H9 (cell line): Measurements from ENCODE around the gene TMCC3. TPM values are rescaled to one million over a fixed set of nuclear protein-coding genes. Genes with fewer than 3 reads are reported as not detected.

Experiments
- DNase-seq: peaks from one replicate; pipeline ENCODE4 v3.0.0-alpha.2; 2017
- H2AFZ ChIP-seq: one replicate; pipeline ENCODE4 v1.6.1; 2013; ENCODE audit warnings: mild to moderate bottlenecking, low read length, control low read depth, moderate library complexity
- H2AK5ac ChIP-seq: 2 replicates; pipeline ENCODE4 v1.6.1; 2013; ENCODE audit warnings: low read length, control low read depth, mixed read lengths; ENCODE audit not compliant: insufficient read length
- H2BK120ac ChIP-seq: one replicate; pipeline ENCODE4 v1.6.1; 2013; ENCODE audit warnings: low read depth, mild to moderate bottlenecking, low read length, control low read depth, inconsistent platforms; ENCODE audit not compliant: poor library complexity, severe bottlenecking
- H2BK12ac ChIP-seq: 2 replicates; pipeline ENCODE4 v1.6.1; 2013; ENCODE audit warnings: low read length, control low read depth, mixed read lengths, low read depth; ENCODE audit not compliant: insufficient read length
- H2BK15ac ChIP-seq: 2 replicates; pipeline ENCODE4 v1.6.1; 2013; ENCODE audit warnings: low read depth, low read length, control low read depth
- H2BK20ac ChIP-seq: one replicate; pipeline ENCODE4 v1.6.1; 2013; ENCODE audit warnings: low read depth, mild to moderate bottlenecking, low read length, control low read depth, inconsistent platforms; ENCODE audit not compliant: poor library complexity, severe bottlenecking
- H2BK5ac ChIP-seq: 2 replicates; pipeline ENCODE4 v1.6.1; 2013; ENCODE audit warnings: low read length, control low read depth, mixed read lengths; ENCODE audit not compliant: insufficient read length
- H3K14ac ChIP-seq: 2 replicates; pipeline ENCODE4 v1.6.1; 2013; ENCODE audit warnings: low read length, control low read depth; ENCODE audit not compliant: insufficient read depth
- H3K18ac ChIP-seq: 2 replicates; pipeline ENCODE4 v1.6.1; 2013; ENCODE audit warnings: low read depth, mild to moderate bottlenecking, mixed read lengths, low read length, control low read depth; ENCODE audit not compliant: insufficient read length
- H3K23ac ChIP-seq: 2 replicates; pipeline ENCODE4 v1.6.1; 2013; ENCODE audit warnings: low read length, control low read depth, mixed read lengths, low read depth; ENCODE audit not compliant: insufficient read length
- H3K23me2 ChIP-seq: 2 replicates; pipeline ENCODE4 v1.6.1; 2013; ENCODE audit warnings: low read depth, mild to moderate bottlenecking, mixed read lengths, low read length, control low read depth; ENCODE audit not compliant: insufficient read length, poor library complexity, severe bottlenecking
- H3K27ac ChIP-seq: 2 replicates; pipeline ENCODE4 v1.5.1; 2013; ENCODE audit warnings: low read length, control low read depth, mixed read lengths, low read depth; ENCODE audit not compliant: insufficient read length
- H3K27me3 ChIP-seq: 2 replicates; pipeline ENCODE4 v1.6.1; 2013; ENCODE audit warnings: low read length, control low read depth, inconsistent platforms; ENCODE audit not compliant: insufficient read depth
- H3K4ac ChIP-seq: 2 replicates; pipeline ENCODE4 v1.6.1; 2013; ENCODE audit warnings: low read depth, mild to moderate bottlenecking, control low read depth, inconsistent platforms, low read length, moderate library complexity
- H3K4me1 ChIP-seq: 2 replicates; pipeline ENCODE4 v1.6.1; 2013; ENCODE audit warnings: low read length, control low read depth, inconsistent platforms; ENCODE audit not compliant: insufficient read depth
- H3K4me2 ChIP-seq: 2 replicates; pipeline ENCODE4 v1.6.1; 2013; ENCODE audit warnings: low read length, control low read depth, mixed read lengths; ENCODE audit not compliant: insufficient read length, insufficient read depth
- H3K56ac ChIP-seq: 2 replicates; pipeline ENCODE4 v1.6.1; 2013; ENCODE audit warnings: low read depth, mild to moderate bottlenecking, mixed read lengths, low read length, control low read depth; ENCODE audit not compliant: insufficient read length
- H3K79me1 ChIP-seq: 2 replicates; pipeline ENCODE4 v1.6.1; 2013; ENCODE audit warnings: low read depth, mild to moderate bottlenecking, moderate library complexity, low read length, control low read depth, inconsistent platforms; ENCODE audit not compliant: insufficient read depth, poor library complexity, severe bottlenecking
- H3K79me2 ChIP-seq: 2 replicates; pipeline ENCODE4 v1.6.1; 2013; ENCODE audit warnings: low read length, control low read depth, inconsistent platforms; ENCODE audit not compliant: insufficient read depth
- H3K9ac ChIP-seq: 2 replicates; pipeline ENCODE4 v1.6.1; 2013; ENCODE audit warnings: low read length, control low read depth, mixed read lengths; ENCODE audit not compliant: insufficient read length; ENCODE audit errors: extremely low read depth
- H3K9me3 ChIP-seq: one replicate; pipeline ENCODE4 v1.6.1; 2013; ENCODE audit warnings: low read depth, low read length, inconsistent platforms; ENCODE audit not compliant: control insufficient read depth
- H3T11ph ChIP-seq: one replicate; pipeline ENCODE4 v1.6.1; 2013; ENCODE audit warnings: mild to moderate bottlenecking, low read length, control low read depth, inconsistent platforms
- H4K20me1 ChIP-seq: one replicate; pipeline ENCODE4 v1.6.1; 2013; ENCODE audit not compliant: control insufficient read depth, insufficient read length, insufficient read depth
- H4K5ac ChIP-seq: 2 replicates; pipeline ENCODE4 v1.6.1; 2013; ENCODE audit warnings: low read depth, mild to moderate bottlenecking, mixed read lengths, low read length, control low read depth; ENCODE audit not compliant: insufficient read length
- H4K8ac ChIP-seq: replicated peaks from 2 replicates; pipeline ENCODE4 v1.6.1; 2013; ENCODE audit warnings: low read length, control low read depth, mixed read lengths, low read depth; ENCODE audit not compliant: insufficient read length
- H4K91ac ChIP-seq: 2 replicates; pipeline ENCODE4 v1.6.1; 2013; ENCODE audit warnings: low read depth, mild to moderate bottlenecking, moderate library complexity, mixed read lengths, low read length, control low read depth; ENCODE audit not compliant: insufficient read length
- H3K27ac Mint-ChIP-seq, 3 experiments: 2 replicates in 2 of 3; 3 replicates in 1 of 3; pipeline ENCODE4 v1.8.0; 2020 to 2021; ENCODE audit warnings: mixed read lengths in 3 of 3, mild to moderate bottlenecking in 1 of 3, moderate library complexity in 1 of 3
- H3K27me3 Mint-ChIP-seq: 2 replicates; pipeline ENCODE4 v1.8.0; 2021; ENCODE audit warnings: low read depth, mild to moderate bottlenecking, moderate library complexity, mixed read lengths
- H3K36me3 Mint-ChIP-seq, 3 experiments: 2 replicates in 2 of 3; 3 replicates in 1 of 3; pipeline ENCODE4 v1.8.0; 2020 to 2021; ENCODE audit warnings: low read depth in 3 of 3, mixed read lengths in 3 of 3; ENCODE audit not compliant: insufficient read depth in 1 of 3
- H3K4me1 Mint-ChIP-seq, 2 experiments: 2 replicates each; pipeline ENCODE4 v1.8.0; 2020; ENCODE audit warnings: mixed read lengths in 2 of 2
- H3K4me3 Mint-ChIP-seq, 2 experiments: 2 replicates in 1 of 2; 3 replicates in 1 of 2; pipeline ENCODE4 v1.8.0; 2020 to 2021; ENCODE audit warnings: mild to moderate bottlenecking in 2 of 2, mixed read lengths in 2 of 2, moderate library complexity in 1 of 2
- H3K9me3 Mint-ChIP-seq, 2 experiments: 2 replicates in 1 of 2; 3 replicates in 1 of 2; pipeline ENCODE4 v1.8.0; 2020; ENCODE audit warnings: mild to moderate bottlenecking in 2 of 2, mixed read lengths in 2 of 2, moderate library complexity in 1 of 2
- WGBS: extraction: QIAGEN DNeasy Blood & Tissue Kit; methylation state at CpG from one replicate; pipeline ENCODE4 v1.1.7; 2013; ENCODE audit warnings: missing lambda C conversion rate, low lambda C conversion rate, mixed read lengths; ENCODE audit not compliant: insufficient read length; ENCODE audit errors: extremely low coverage; 5-methylcytosine and 5-hydroxymethylcytosine counted together
- total RNA-seq: library from RNA; stranded (reverse); gene quantifications from 2 replicates; pipeline ENCODE4 v1.2.1, GENCODE V29; 2021
- TF ChIP-seq, protein P1 (sequence below): fragments of 200-600 bp; sonication (generic); conservative IDR thresholded peaks from 3 replicates; pipeline ENCODE4 v1.8.0; 2021; ENCODE audit warnings: antibody characterized with exemption, mild to moderate bottlenecking

Gene TMCC3
- total RNA-seq, 1 experiment from 2014 or later: 0.87 TPM

GRCh38 chr12:94584377-94584776 is 66.0 kb downstream of the TMCC3 start:
- TF ChIP-seq, protein P1, sequence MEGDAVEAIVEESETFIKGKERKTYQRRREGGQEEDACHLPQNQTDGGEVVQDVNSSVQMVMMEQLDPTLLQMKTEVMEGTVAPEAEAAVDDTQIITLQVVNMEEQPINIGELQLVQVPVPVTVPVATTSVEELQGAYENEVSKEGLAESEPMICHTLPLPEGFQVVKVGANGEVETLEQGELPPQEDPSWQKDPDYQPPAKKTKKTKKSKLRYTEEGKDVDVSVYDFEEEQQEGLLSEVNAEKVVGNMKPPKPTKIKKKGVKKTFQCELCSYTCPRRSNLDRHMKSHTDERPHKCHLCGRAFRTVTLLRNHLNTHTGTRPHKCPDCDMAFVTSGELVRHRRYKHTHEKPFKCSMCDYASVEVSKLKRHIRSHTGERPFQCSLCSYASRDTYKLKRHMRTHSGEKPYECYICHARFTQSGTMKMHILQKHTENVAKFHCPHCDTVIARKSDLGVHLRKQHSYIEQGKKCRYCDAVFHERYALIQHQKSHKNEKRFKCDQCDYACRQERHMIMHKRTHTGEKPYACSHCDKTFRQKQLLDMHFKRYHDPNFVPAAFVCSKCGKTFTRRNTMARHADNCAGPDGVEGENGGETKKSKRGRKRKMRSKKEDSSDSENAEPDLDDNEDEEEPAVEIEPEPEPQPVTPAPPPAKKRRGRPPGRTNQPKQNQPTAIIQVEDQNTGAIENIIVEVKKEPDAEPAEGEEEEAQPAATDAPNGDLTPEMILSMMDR: no peak

More at GRCh38 chr12:94584377-94584776, 66.0 kb downstream of the TMCC3 start:
- Histone ChIP-seq H4K8ac (no peak overlapping the region), H4K5ac (no peak overlapping the region), H2BK120ac (no peak overlapping the region), H2AK5ac (no peak overlapping the region), H3K56ac (no peak overlapping the region), H3K79me2 (no peaks in the 10 kb centered on the region), H2AFZ (no peak overlapping the region), H3K4ac (no peak overlapping the region), H3K23me2 (no peaks in the 10 kb centered on the region), H2BK20ac (no peak overlapping the region), H3K23ac (no peak overlapping the region), H3K14ac (no peak overlapping the region), H2BK5ac (no peak overlapping the region), H2BK15ac (no peak overlapping the region), H4K91ac (no peak overlapping the region), H2BK12ac (no peak overlapping the region), H3K4me2 (no peak overlapping the region), H3T11ph (no peak overlapping the region), H3K79me1 (no peaks in the 10 kb centered on the region), H3K18ac (no peak overlapping the region), H3K4me1 (no peaks in the 10 kb centered on the region), H4K20me1 (no peaks in the 10 kb centered on the region), H3K27ac (no peak overlapping the region), H3K9me3 (no peaks in the 10 kb centered on the region), H3K9ac (no peak overlapping the region), H3K27me3 (no peaks in the 10 kb centered on the region)
- Mint-ChIP-seq H3K27me3 (no peaks in the 10 kb centered on the region; the same call in 1 of the 2 replicates), H3K36me3 (no peaks in the 10 kb centered on the region), H3K9me3 (no peaks in the 10 kb centered on the region), H3K4me3 (no peak overlapping the region), H3K27ac (no peak overlapping the region), H3K4me1 (peaks cover 4 to 15% of the 10 kb centered on the region in 2 experiments)
- no peak for DNase-seq
- no CpG with 5 or more reads among the region's 5 CpGs for WGBS
